Fibroblast of lung (primary cell): Measurements from ENCODE around the gene SLC35F4. TPM values are rescaled to one million over a fixed set of nuclear protein-coding genes. Genes with fewer than 3 reads are reported as not detected.

Experiments
- DNase-seq, 2 donors: peaks; one replicate each; pipeline versions ENCODE4 v3.0.0 to v3.0.0-alpha.2; 2010; ENCODE audit warnings: low read depth in 2 of 2
- H2AFZ ChIP-seq: 2 replicates; pipeline ENCODE4 v1.5.1; 2012; ENCODE audit warnings: low read length, control low read depth, inconsistent platforms
- H3K27ac ChIP-seq: 2 replicates; pipeline ENCODE4 v1.5.1; 2011; ENCODE audit warnings: low read length, control low read depth; ENCODE audit not compliant: insufficient read depth
- H3K27me3 ChIP-seq: 2 replicates; pipeline ENCODE4 v1.5.1; 2011; ENCODE audit warnings: mild to moderate bottlenecking, low read length; ENCODE audit not compliant: control insufficient read depth, insufficient read depth
- H3K36me3 ChIP-seq: 2 replicates; pipeline ENCODE4 v1.5.1; 2011; ENCODE audit warnings: low read length; ENCODE audit not compliant: control insufficient read depth, insufficient read depth
- H3K4me1 ChIP-seq: 2 replicates; pipeline ENCODE4 v1.5.1; 2011; ENCODE audit warnings: low read length; ENCODE audit not compliant: control insufficient read depth, insufficient read depth; ENCODE audit errors: extremely low read depth
- H3K4me2 ChIP-seq: 2 replicates; pipeline ENCODE4 v1.5.1; 2011; ENCODE audit warnings: low read length, control low read depth; ENCODE audit not compliant: insufficient read depth; ENCODE audit errors: extremely low read depth
- H3K4me3 ChIP-seq, 4 experiments: fragments of 200-600 bp in 1 of 4; sonication (generic) in 1 of 4; replicated peaks in 1 of 4; 2 replicates each; pipeline ENCODE4 v1.5.1; 2011 to 2016; ENCODE audit warnings: low read length in 4 of 4, low read depth in 3 of 4, mild to moderate bottlenecking in 3 of 4, control low read depth in 2 of 4, inconsistent platforms in 1 of 4, mixed read lengths in 1 of 4; ENCODE audit not compliant: insufficient read depth in 1 of 4; ENCODE audit errors: control extremely low read depth in 1 of 4
- H3K79me2 ChIP-seq: 2 replicates; pipeline ENCODE4 v1.5.1; 2012; ENCODE audit warnings: mild to moderate bottlenecking, low read length, inconsistent platforms; ENCODE audit not compliant: control insufficient read depth, insufficient read depth
- H3K9ac ChIP-seq: 2 replicates; pipeline ENCODE4 v1.5.1; 2011; ENCODE audit warnings: mild to moderate bottlenecking, low read length, control low read depth; ENCODE audit not compliant: insufficient read depth
- H3K9me3 ChIP-seq: 2 replicates; pipeline ENCODE4 v1.5.1; 2012; ENCODE audit warnings: low read depth, low read length; ENCODE audit not compliant: control insufficient read depth, insufficient read depth
- H4K20me1 ChIP-seq: 2 replicates; pipeline ENCODE4 v1.5.1; 2011; ENCODE audit warnings: low read length; ENCODE audit not compliant: control insufficient read depth, insufficient read depth; ENCODE audit errors: extremely low read depth
- CTCF ChIP-seq, 2 donors: IDR thresholded peaks in 1 of 2; conservative IDR thresholded peaks in 1 of 2; 1 replicate in 1 of 2; 2 replicates in 1 of 2; pipeline ENCODE4 v1.5.1; 2011 to 2012; ENCODE audit warnings: low read length in 2 of 2, control low read depth in 1 of 2, inconsistent platforms in 1 of 2, low read depth in 1 of 2, mild to moderate bottlenecking in 1 of 2
- EZH2 ChIP-seq: IDR thresholded peaks from 2 replicates; pipeline ENCODE4 v1.5.1; 2012; ENCODE audit warnings: low read length, control low read depth, mild to moderate bottlenecking; ENCODE audit errors: missing control alignments
- polyA plus RNA-seq, 2 donors: library from polyadenylated mRNA; depleted of rRNA in 1 of 2; stranded (reverse) in 1 of 2; unstranded in 1 of 2; fragments of >200 nt; gene quantifications; 2 replicates each; pipeline ENCODE4 v1.2.1, GENCODE V29; 2011 to 2012; ENCODE audit warnings: missing spikeins in 1 of 2
- total RNA-seq: library from RNA; depleted of rRNA; stranded (reverse); fragments of >200 nt; gene quantifications from 2 replicates; pipeline ENCODE4 v1.2.1, GENCODE V29; 2014

Gene SLC35F4
- total and polyA plus RNA-seq, 2 donors (not counting 1 experiment from before 2014, with no cell fraction given), result not detected

GRCh38 chr14:57848353-57848752 lies 17.5 kb downstream of the SLC35F4 start:
- H3K36me3 ChIP-seq, result no peaks in the 10 kb centered on the region
- no peaks in the 10 kb centered on the region for H3K79me2 ChIP-seq
- no peak for DNase-seq
- no peak overlapping the region for H3K4me3 ChIP-seq
- no peak overlapping the region for H3K27ac ChIP-seq
- TF ChIP-seq EZH2 (no peak), CTCF (conservative IDR thresholded peaks at IDR 0.05 in 1 of 2, IDR thresholded peaks at IDR 0.05 in 1 of 2; ENCODE audit: low read depth in 1 of 2, low read length in 2 of 2) (no peak)
- no peak overlapping the region for H2AFZ ChIP-seq
- H3K9me3 ChIP-seq, result no peaks in the 10 kb centered on the region
- no peaks in the 10 kb centered on the region for H4K20me1 ChIP-seq
- peaks cover 2% of the 10 kb centered on the region for H3K4me1 ChIP-seq
- H3K4me2 ChIP-seq, result no peak overlapping the region
- H3K9ac ChIP-seq, result no peak overlapping the region
- no peaks in the 10 kb centered on the region for H3K27me3 ChIP-seq

DNA sequence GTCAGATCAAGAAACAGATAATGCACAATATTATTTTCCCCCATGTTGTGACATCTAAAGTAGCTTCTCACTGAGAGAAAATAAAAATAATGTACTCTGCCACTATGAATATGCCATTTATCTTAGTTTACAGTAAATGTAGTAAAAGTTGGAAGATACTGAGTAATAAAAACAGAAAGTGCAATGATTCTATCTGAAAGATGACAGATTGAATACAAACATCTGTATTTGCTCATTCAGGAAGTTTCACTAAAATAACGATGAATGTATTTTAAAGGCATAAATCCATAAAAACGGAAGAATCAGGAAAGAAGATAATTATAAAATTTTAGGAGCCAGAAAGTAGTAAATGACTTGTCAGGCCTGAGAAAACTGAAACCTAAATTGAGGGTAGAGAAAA lies 18.2 kb downstream of the SLC35F4 start:
- Histone ChIP-seq H3K4me3 (no peak overlapping the region), H3K36me3 (no peaks in the 10 kb centered on the region), H3K9me3 (no peaks in the 10 kb centered on the region), H4K20me1 (no peaks in the 10 kb centered on the region), H3K4me1 (peaks cover 2% of the 10 kb centered on the region), H3K4me2 (no peak overlapping the region), H2AFZ (no peak overlapping the region), H3K27me3 (no peaks in the 10 kb centered on the region), H3K9ac (no peak overlapping the region), H3K27ac (no peak overlapping the region), H3K79me2 (no peaks in the 10 kb centered on the region)
- DNase-seq, result no peak
- no peak for TF ChIP-seq EZH2
- TF ChIP-seq CTCF (conservative IDR thresholded peaks at IDR 0.05 in 1 of 2, IDR thresholded peaks at IDR 0.05 in 1 of 2; ENCODE audit: low read depth in 1 of 2, low read length in 2 of 2), result no peak

DNA sequence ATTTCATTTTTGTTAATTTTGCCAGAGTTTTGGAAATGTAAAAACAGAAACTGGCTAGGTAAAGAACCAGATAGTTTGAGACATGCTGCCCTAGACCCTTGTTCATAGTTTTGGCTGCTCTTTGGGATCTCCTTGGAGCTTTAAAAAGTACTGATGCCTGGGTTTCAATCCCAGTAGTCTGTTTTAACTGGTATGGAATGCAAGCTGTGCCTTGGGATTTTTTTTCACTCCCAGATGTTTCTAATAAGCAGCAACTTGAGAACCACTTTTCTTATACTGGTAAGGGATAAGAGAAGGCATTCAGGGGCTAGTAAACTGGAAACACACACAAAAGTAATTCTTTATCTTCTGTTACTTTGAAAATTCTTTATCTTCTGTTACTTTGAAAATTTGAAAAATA lies 18.8 kb downstream of the SLC35F4 start:
- DNase-seq, result peak; percentile 16 to 37
- Histone ChIP-seq H3K27ac (no peak overlapping the region), H3K4me2 (no peak overlapping the region), H3K9me3 (no peaks in the 10 kb centered on the region), H4K20me1 (no peaks in the 10 kb centered on the region), H2AFZ (no peak overlapping the region), H3K36me3 (no peaks in the 10 kb centered on the region), H3K4me3 (no peak overlapping the region), H3K9ac (no peak overlapping the region), H3K79me2 (no peaks in the 10 kb centered on the region), H3K4me1 (peaks cover 2% of the 10 kb centered on the region), H3K27me3 (no peaks in the 10 kb centered on the region)
- no peak for TF ChIP-seq EZH2
- no peak for TF ChIP-seq CTCF (conservative IDR thresholded peaks at IDR 0.05 in 1 of 2, IDR thresholded peaks at IDR 0.05 in 1 of 2; ENCODE audit: low read depth in 1 of 2, low read length in 2 of 2)
